CD14-positive monocyte (primary cell): ENCODE data around the gene PARL. TPM values are rescaled to one million over a fixed set of nuclear protein-coding genes. Genes with fewer than 3 reads are reported as not detected.

Source experiments
- DNase-seq, 3 donors: peaks; one replicate each; pipeline ENCODE4 v3.0.0-alpha.2; 2011 to 2022
- H2AFZ ChIP-seq: 2 replicates; pipeline ENCODE4 v1.6.0; 2012; ENCODE audit warnings: mild to moderate bottlenecking, low read depth, low read length, inconsistent platforms; ENCODE audit not compliant: insufficient read depth, poor library complexity, severe bottlenecking
- H3K27ac ChIP-seq, 2 donors: 1 replicate in 1 of 2; 2 replicates in 1 of 2; pipeline ENCODE4 v1.5.1; 2012 to 2013; ENCODE audit warnings: low read length in 2 of 2, control low read depth in 1 of 2, inconsistent platforms in 1 of 2, low read depth in 1 of 2, mild to moderate bottlenecking in 1 of 2
- H3K27me3 ChIP-seq, 2 donors: one replicate each; pipeline versions ENCODE4 v1.6.0 to v1.6.1; 2011 to 2013; ENCODE audit warnings: low read length in 2 of 2; ENCODE audit not compliant: control insufficient read depth in 2 of 2, insufficient read depth in 2 of 2
- H3K36me3 ChIP-seq, 2 donors: replicated peaks in 1 of 2; 1 replicate in 1 of 2; 2 replicates in 1 of 2; pipeline versions ENCODE4 v1.5.1 to v1.6.1; 2012 to 2013; ENCODE audit warnings: low read length in 2 of 2, control low read depth in 1 of 2, inconsistent platforms in 1 of 2, mild to moderate bottlenecking in 1 of 2; ENCODE audit not compliant: insufficient read depth in 2 of 2, control insufficient read depth in 1 of 2
- H3K4me1 ChIP-seq, 2 donors: 1 replicate in 1 of 2; 2 replicates in 1 of 2; pipeline versions ENCODE4 v1.5.1 to v1.6.1; 2012 to 2013; ENCODE audit warnings: low read length in 2 of 2, control low read depth in 1 of 2, inconsistent platforms in 1 of 2, mild to moderate bottlenecking in 1 of 2, moderate library complexity in 1 of 2; ENCODE audit not compliant: insufficient read depth in 2 of 2, control insufficient read depth in 1 of 2
- H3K4me2 ChIP-seq: replicated peaks from 2 replicates; pipeline ENCODE3; 2012; ENCODE audit warnings: low read length, moderate library complexity, mild to moderate bottlenecking; ENCODE audit not compliant: poor library complexity, severe bottlenecking; ENCODE audit errors: extremely low read depth
- H3K4me3 ChIP-seq, 3 experiments: fragments of 200-600 bp in 1 of 3; sonication (generic) in 1 of 3; replicated peaks in 1 of 3; 1 replicate in 2 of 3; 2 replicates in 1 of 3; pipeline ENCODE4 v1.5.1; 2011 to 2013; ENCODE audit warnings: low read length in 3 of 3, mild to moderate bottlenecking in 3 of 3, control low read depth in 2 of 3, low read depth in 2 of 3, inconsistent platforms in 1 of 3, moderate library complexity in 1 of 3
- H3K79me2 ChIP-seq: 2 replicates; pipeline ENCODE4 v1.6.0; 2012; ENCODE audit warnings: mild to moderate bottlenecking, control low read depth, inconsistent platforms, low read length, moderate library complexity; ENCODE audit not compliant: insufficient read depth
- H3K9ac ChIP-seq: 2 replicates; pipeline ENCODE4 v1.6.0; 2017; ENCODE audit warnings: low read length, mild to moderate bottlenecking; ENCODE audit not compliant: insufficient read depth, poor library complexity, severe bottlenecking
- H3K9me3 ChIP-seq, 2 donors: replicated peaks in 1 of 2; 1 replicate in 1 of 2; 2 replicates in 1 of 2; pipeline versions ENCODE4 v1.5.1 to v1.6.1; 2012 to 2013; ENCODE audit warnings: low read length in 2 of 2, control low read depth in 1 of 2; ENCODE audit not compliant: control insufficient read depth in 1 of 2, insufficient read depth in 1 of 2
- H4K20me1 ChIP-seq: 2 replicates; pipeline ENCODE4 v1.6.0; 2012; ENCODE audit warnings: mild to moderate bottlenecking, low read length, control low read depth, moderate library complexity; ENCODE audit not compliant: insufficient read depth
- H3K27ac Mint-ChIP-seq, 7 donors: one replicate each; pipeline ENCODE4 v1.8.0; 2020; ENCODE audit warnings: mild to moderate bottlenecking in 7 of 7, mixed read lengths in 7 of 7, moderate library complexity in 6 of 7, inconsistent platforms in 2 of 7
- H3K27me3 Mint-ChIP-seq, 3 donors: one replicate each; pipeline ENCODE4 v1.8.0; 2021 to 2022; ENCODE audit warnings: low read depth in 3 of 3, mild to moderate bottlenecking in 3 of 3, mixed read lengths in 3 of 3, moderate library complexity in 3 of 3, inconsistent platforms in 1 of 3
- H3K36me3 Mint-ChIP-seq, 2 donors: one replicate each; pipeline ENCODE4 v1.8.0; 2020; ENCODE audit warnings: mixed read lengths in 2 of 2, inconsistent platforms in 1 of 2, mild to moderate bottlenecking in 1 of 2
- H3K4me1 Mint-ChIP-seq: one replicate; pipeline ENCODE4 v1.8.0; 2020; ENCODE audit warnings: mild to moderate bottlenecking, mixed read lengths
- H3K4me3 Mint-ChIP-seq, 2 donors: one replicate each; pipeline ENCODE4 v1.8.0; 2020; ENCODE audit warnings: mild to moderate bottlenecking in 2 of 2, mixed read lengths in 2 of 2, moderate library complexity in 1 of 2
- H3K9me3 Mint-ChIP-seq, 7 donors: one replicate each; pipeline ENCODE4 v1.8.0; 2020 to 2022; ENCODE audit warnings: mixed read lengths in 7 of 7, mild to moderate bottlenecking in 6 of 7, moderate library complexity in 6 of 7, inconsistent platforms in 2 of 7
- CTCF ChIP-seq: fragments of 200-600 bp; IDR thresholded peaks from one replicate; pipeline ENCODE4 v1.8.0; 2022; ENCODE audit warnings: antibody characterized with exemption, mild to moderate bottlenecking
- WGBS: methylation state at CpG from one replicate; pipeline ENCODE4 v1.1.5; 2013; ENCODE audit warnings: missing lambda C conversion rate; ENCODE audit not compliant: insufficient coverage; 5-methylcytosine and 5-hydroxymethylcytosine counted together
- intact Hi-C, 2 donors: fragments of 100-400 bp; cut with micrococcal nuclease; formaldehyde crosslinking; loops; one replicate each; pipeline versions ENCODE4 v1.15.0 to v1.15.1; 2023
- polyA plus RNA-seq, 3 donors: library from polyadenylated mRNA; depleted of rRNA in 1 of 3; unstranded in 2 of 3; stranded (reverse) in 1 of 3; fragments of 300-500 nt in 2 of 3; fragments of >200 nt in 1 of 3; fragmentation: Illumina TruSeq in 2 of 3; gene quantifications; 1 replicate in 2 of 3; 2 replicates in 1 of 3; pipeline ENCODE4 v1.2.3, GENCODE V29; 2012 to 2021

PARL gene
- polyA plus RNA-seq, 3 donors, result 65.6 to 196 (median 155) TPM

GRCh38 chr3:183827809-183828537 lies 56.7 kb downstream of the PARL start:
- H3K27me3 Mint-ChIP-seq, result peaks cover 3 to 18% (median 5%) of the 10 kb centered on the region in 3 donors

More at GRCh38 chr3:183827809-183828537, 56.7 kb downstream of the PARL start:
- Mint-ChIP-seq H3K4me3 (no peak overlapping the region), H3K36me3 (peaks cover 58 to 60% of the 10 kb centered on the region in 2 donors), H3K27ac (peak overlapping the region in 1 of 7 donors; percentile 26), H3K9me3 (peaks cover 0 to 2% (median 0%) of the 10 kb centered on the region in 7 donors), H3K4me1 (peaks cover 16% of the 10 kb centered on the region)
- TF ChIP-seq CTCF, result no peak
- Histone ChIP-seq H3K9ac (no peak overlapping the region), H3K4me2 (no peak overlapping the region), H4K20me1 (peaks cover 46% of the 10 kb centered on the region), H3K36me3 (peaks cover 44 to 55% of the 10 kb centered on the region in 2 donors), H3K27ac (no peak overlapping the region), H2AFZ (no peak overlapping the region), H3K79me2 (no peaks in the 10 kb centered on the region), H3K4me1 (peaks cover 15 to 21% of the 10 kb centered on the region in 2 donors), H3K4me3 (no peak overlapping the region), H3K27me3 (peaks cover 0 to 5% of the 10 kb centered on the region in 2 donors), H3K9me3 (no peaks in the 10 kb centered on the region)
- 88% methylated on average over 7 of the region's 14 CpGs for WGBS
- DNase-seq, result no peak
- intact Hi-C loops, result loop anchor here in 1 of 2 donors (5.0 kb wide), 1 partner anchor 54 kb away; the partner anchor contains the start of gene PARL
